ENCODE results near the gene FOXE1.

GRCh38 chr9:97819735-97820134, 33.3 kb upstream of the FOXE1 start:
- TF ChIP-seq, protein P1, sequence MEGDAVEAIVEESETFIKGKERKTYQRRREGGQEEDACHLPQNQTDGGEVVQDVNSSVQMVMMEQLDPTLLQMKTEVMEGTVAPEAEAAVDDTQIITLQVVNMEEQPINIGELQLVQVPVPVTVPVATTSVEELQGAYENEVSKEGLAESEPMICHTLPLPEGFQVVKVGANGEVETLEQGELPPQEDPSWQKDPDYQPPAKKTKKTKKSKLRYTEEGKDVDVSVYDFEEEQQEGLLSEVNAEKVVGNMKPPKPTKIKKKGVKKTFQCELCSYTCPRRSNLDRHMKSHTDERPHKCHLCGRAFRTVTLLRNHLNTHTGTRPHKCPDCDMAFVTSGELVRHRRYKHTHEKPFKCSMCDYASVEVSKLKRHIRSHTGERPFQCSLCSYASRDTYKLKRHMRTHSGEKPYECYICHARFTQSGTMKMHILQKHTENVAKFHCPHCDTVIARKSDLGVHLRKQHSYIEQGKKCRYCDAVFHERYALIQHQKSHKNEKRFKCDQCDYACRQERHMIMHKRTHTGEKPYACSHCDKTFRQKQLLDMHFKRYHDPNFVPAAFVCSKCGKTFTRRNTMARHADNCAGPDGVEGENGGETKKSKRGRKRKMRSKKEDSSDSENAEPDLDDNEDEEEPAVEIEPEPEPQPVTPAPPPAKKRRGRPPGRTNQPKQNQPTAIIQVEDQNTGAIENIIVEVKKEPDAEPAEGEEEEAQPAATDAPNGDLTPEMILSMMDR (IDR thresholded peaks at IDR 0.05) = no peak
- TF ChIP-seq POLR2A (IDR thresholded peaks at IDR 0.05) (no peak), POLR2AphosphoS5 (IDR thresholded peaks at IDR 0.05) (no peak)

All from transverse colon (tissue), 4 donors.